GM18519 (cell line): ENCODE data around the gene FLNB.

Source experiments
- ATAC-seq: cut with Tn5 transposase; IDR thresholded peaks from one replicate; pipeline ENCODE4 v1.9.1; 2021; ENCODE audit warnings: mild to moderate bottlenecking, moderate library complexity; ENCODE audit not compliant: unreplicated experiment, low FRiP score

Gene FLNB

GRCh38 chr3:58026598-58026997, 18.4 kb downstream of the FLNB start:
- ATAC-seq: no peak

DNA sequence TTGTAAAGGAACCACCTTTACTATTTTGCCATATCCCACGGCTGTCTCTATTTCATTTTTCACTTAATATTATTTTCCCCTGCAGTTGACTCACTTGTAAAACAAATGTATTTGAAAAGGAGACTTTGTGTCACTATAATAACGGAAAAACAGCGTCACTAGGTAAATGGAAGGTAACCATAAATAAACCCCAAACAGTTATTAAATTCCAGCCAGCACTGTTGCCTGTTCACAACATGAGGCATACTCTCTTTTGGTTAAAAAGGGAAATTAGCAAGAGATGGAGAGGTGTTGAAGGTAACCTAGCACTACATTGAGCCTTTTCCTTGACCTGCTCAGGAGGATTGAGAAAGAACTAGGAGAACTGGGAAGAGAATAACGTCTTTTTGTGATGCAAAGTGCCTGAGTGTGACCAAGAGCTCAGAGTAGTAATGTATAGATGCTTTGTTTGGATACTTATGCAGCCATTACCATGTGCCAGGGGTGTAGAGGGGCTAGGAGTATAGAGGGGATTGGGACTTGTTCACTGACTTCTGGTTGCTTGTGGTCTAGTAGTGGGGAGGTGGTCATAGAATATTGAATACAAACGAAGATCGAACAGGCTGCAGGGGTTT, 19.6 kb downstream of the FLNB start:
- ATAC-seq: no peak

DNA sequence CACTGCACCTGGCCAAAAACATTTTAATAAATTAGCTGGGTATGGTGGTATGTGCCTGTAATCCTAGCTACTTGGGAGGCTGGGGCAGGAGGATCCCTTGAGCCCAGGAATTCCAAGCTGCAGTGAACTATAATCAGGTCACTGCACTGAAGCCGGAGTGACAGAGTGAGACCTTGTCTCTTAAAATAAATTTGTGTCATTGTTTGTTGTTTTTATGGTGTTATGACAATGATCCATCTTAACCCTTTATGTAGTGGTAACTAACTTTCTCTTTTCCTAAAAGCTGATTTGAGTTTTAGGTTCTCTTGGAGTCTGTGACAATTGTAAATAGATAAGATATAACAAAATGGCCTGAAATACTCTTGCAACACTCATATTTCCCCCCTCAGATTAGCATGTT, 20.7 kb downstream of the FLNB start:
- ATAC-seq: no peak

DNA sequence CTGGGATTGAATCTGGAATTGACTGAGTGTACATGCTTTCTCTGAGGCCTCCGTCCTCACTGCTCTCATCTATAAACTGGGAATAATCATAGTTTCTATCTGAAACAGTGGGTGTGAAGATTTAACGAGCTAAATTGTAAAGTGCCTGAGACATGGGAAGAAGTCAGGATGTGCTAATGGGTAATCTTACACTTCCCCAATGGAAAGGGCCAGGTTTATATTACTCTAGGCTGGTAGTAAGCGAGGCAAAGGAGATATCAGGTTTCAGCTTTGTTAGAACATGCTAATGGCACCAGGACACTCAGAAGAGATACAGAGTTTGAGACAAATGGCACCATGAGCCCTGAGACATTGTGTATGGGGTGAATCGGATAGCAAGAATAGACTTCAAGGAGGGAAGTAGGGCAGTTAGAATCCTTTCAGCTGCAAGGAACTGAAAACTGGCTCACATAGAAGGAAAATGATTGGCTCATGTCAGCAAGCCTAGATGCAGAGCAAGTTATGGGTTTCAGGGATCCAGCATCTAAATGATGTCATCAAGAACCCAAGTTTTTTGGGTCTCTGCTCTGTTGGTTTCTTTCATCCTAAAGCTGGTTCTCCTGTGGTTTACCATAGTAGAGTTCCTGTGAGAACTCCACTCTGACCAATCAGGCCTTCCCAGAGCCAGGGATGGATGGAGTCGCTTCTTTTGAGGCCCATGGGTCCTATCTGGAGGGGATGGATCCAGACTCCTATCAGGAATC, 21.8 kb downstream of the FLNB start:
- ATAC-seq: no peak

DNA sequence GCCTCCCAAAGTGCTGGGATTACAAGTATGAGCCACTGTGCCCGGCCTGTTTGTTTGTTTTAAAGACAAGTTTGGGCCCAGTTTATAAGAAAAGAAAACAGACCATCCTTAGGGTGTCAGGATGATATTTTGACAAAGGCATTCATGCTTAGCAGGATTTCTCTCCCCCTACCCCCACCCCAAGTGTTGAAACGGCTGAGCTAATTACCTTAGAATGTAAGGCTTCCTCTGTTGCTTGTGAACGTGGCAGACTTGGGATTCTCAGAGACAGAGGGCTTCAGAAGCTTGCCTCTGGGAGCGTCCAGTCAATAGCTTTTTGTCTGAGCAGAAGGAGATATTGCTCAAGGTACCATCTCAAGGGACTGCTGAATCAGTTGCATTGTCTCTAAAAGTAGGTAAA, 24.0 kb downstream of the FLNB start:
- no peak for ATAC-seq

DNA sequence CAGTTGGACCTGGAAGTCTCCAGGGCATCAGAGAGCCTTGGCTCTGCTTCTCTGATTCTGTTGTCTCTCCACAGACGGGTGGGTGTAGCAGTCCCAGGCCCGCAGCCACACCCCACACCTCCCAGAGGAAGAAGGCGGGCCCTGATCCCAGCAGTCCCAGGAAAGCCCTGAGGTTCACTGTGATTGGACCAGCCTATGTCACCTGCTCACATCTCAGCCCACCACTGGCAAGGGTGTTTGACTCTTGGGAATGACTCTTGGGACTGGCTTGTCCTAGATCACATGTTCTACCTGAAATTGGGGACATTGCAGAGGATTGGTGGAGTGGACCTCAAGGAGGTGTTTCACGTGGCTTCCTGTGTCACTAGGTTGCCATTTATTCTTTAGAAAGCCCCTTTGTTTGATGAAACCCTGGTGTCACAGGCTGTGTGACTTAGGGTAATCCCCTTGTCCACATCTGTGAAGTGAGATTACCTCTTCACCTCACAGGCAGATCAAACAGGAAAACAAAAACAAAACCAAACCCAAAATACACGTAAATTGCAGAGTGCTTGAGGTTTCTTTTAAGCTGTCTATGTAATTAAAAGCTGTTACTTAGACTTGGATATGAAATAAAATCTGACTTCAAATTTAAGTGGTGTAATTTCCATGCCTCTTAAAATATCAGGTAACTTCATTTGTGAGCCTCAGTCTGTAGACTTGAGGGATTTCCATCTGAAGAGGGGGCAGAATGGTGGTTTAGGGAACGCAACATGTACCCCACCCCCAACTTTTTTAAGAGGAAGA, 26.7 kb downstream of the FLNB start:
- ATAC-seq: peak; percentile 82

DNA sequence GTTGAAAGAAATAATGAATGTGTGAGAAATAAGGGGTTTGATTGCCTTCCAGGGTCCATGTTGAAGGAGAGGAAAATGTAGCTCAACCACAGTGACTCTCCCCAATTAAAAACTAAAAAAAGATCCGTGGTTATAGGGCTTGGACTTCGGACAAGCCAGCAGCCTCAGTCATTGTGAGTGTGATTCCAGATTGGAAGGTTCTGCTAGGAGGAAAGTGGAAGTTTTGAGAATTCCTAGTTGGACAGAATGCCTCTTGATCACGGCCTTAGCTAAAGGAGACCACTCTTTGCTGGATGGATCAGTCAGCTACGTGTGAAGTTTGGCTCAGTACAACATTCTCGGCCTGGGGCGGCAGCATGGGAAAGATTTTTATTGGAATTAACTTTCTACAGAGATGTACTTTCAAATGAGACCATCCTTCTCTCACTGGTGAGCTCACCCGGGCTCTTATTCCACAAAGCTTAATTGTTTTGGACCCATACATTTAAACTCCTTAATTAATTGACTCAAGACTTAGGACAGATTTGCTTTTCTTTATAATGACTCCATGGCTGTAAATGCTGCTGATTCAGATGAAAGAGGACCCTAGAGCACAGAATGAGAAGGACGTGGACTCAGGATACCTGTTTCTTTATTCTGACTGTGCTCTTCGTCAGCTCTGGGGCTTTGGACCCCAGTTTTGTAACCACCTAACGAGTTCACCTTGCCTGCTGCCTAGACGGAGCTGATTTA, 27.5 kb downstream of the FLNB start:
- no peak for ATAC-seq

DNA sequence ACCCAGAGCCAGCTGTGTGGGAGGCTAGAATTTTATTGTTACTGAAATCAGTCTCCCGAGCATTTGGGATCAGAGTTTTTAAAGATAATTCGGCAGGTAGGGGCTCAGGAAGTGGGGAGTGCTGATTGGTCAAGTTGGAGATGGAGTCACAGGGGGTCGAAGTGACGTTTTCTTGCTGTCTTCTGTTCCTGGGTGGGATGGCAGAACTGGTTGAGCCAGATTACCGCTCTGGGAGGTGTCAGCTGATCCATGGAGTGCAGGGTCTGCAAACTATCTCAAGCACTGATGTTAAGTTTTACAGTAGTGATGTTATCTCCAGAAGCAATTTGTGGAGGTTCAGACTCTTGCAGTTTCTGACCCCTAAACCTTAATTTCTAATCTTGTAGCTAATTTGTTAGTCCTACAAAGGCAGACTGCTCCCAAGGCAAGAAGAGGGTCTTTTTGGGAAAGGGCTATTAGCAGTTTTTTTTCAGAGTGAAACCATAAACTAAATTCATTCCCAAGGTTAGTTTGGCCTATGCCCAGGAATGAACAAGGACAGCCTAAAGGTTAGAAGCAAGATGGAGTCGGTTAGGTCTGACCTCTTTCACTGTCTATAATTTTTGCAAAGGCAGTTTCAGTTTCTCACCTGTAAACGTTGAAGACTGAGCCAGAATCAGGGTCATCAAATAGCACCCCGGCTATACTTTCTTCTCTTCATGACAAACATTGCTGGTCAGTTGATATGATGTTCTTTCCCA, 28.2 kb downstream of the FLNB start:
- no peak for ATAC-seq

DNA sequence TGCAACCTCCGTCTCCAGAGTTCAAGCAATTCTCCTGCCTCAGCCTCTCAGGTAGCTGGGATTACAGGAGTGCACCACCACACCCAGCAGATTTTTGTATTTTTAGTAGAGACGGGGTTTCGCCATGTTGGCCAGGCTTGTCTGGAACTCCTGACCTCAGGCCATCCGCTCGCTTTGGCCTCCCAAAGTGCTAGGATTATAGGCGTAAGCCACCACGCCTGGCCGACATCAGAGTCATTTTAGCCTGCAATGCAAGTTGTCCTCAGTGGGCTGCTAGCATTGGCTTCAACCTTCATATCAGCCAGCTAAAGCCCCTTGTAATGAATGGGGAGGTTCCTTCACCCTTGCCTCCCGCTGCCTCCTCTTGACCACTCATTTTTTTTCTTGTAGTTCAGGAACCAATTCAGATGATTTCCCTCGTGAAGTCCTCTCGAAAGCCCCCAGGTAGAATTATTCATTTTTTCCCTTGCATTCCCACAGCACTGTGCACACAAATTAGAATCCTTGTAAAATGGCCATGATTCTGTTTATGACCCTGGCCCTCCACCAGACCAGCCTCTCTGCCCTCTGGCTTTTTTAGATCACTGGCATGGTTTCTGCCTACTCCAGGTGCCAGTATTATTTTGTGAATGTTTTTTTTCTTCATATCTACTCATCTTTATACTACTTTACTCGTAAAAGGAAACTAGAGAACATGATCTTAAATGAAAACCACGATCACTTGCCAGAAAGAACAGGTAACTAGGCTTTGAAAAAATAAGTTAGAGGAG, 29.1 kb downstream of the FLNB start:
- ATAC-seq: no peak

- no peak for ATAC-seq
Observed at GRCh38 chr3:58038675-58039292, 30.6 kb downstream of the FLNB start.

DNA sequence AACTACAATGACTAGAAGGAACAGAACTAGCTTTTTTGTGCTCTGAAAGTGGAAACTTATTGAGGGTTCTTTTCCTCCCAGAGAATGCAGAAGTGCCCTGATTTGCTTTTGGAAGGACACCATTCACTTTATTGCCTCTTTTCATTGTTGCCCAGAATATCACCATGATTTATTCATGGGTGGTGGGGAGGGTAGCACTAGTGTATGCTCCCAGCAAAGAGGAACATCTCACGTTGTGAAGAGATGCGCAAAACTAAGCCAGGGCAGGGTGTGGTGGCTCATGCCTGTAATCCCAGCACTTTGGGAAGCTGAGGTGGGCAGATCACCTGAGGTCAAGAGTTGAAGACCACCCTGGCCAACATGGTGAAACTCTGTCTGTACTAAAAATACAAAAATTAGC, 31.4 kb downstream of the FLNB start:
- no peak for ATAC-seq

DNA sequence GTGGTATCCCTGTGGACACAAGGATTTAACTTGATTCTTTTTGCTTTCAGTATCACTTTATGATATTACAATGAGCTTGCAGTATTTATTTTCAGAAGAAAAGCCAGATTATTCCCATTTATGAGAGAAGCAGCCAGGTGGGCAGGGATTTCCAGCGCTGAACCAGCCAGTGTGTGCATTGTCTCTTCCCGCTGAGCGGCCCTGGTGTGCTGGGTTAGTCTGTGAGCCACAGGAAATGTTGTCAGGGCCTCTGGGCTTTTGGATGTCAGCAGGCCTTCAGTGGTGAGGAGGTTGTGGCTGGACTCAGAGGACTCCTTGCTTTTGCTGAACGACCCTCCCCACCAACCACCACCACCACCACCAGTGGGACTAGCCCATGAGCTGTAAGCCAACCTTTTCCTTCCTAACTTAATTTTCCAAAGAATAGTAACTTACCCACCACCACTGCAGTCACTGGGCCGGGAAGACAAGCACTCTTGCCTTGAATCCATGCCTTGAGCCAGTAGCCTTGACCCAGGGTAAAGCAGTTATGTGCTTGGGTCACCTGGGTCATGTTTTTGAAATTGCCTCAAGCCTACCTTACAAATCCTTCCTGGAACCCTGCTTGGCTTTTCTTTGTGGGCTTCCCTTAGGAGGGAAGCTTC, 33.1 kb downstream of the FLNB start:
- no peak for ATAC-seq

GRCh38 chr3:58041826-58042324, 33.7 kb downstream of the FLNB start:
- ATAC-seq: peak; percentile 79

DNA sequence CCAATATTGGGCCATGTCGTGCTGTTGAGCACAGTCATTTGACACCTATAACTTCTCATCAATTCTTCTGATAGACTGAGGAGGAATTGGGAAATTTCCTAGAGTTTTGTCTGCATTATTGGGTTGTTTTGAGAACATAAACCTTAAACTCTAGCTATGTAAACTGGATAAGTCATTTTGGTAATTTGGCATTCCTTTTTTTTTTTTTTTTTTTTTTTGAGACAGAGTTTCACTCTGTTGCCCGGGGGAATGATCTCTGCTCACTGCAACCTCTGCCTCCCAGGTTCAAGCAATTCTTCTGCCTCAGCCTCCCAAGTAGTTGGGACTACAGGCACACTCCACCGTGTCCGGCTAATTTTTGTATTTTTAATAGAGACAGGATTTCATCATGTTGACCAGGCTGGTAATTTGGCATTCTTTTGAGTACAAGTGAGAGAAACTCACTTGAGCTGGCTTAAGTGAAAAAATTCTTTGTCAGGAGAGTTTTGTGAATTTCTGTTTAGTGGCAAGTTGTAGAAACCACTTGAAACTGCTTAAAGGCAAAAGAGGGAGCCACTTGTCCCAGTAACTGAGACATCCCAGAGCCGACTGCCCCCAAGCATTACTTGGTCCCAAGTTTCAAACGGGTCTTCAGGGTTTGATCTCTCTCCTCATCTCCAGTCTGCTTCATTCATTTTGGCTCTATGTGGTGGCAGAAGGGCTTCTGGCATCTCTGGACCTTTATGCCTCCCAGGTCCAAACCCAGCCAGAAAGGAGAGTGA, 34.9 kb downstream of the FLNB start:
- no peak for ATAC-seq

- ATAC-seq: no peak
Observed at GRCh38 chr3:58043933-58044332, 35.7 kb downstream of the FLNB start.

GRCh38 chr3:58044691-58045483, 36.7 kb downstream of the FLNB start:
- no peak for ATAC-seq

DNA sequence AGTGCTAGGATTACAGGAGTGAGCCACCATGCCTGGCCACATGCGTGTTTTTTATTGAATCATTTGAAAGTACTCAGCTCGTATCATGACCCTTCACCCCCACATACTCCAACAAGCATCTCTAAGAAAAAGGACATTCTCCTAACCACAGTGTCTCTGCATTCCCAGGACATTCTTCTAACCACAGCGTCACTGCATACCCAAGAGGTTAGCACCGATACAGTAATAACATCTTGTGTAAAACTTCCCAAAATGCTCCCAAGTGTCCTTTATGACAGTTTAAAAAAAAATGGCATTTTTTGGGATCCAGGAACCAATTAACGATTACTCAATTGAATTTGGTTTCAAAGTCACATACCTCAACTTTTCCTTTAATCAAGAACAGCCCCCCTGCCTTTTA, 39.6 kb downstream of the FLNB start:
- no peak for ATAC-seq
